Neural crest cell (in vitro differentiated cells): Measurements from ENCODE around the gene DLK2. TPM values are rescaled to one million over a fixed set of nuclear protein-coding genes. Genes with fewer than 3 reads are reported as not detected.
A peak's percentile ranks its signal among the peaks of the same experiment; 100 is the strongest.

Source experiments
- DNase-seq: peaks from one replicate; pipeline ENCODE4 v3.0.0; 2021; ENCODE audit warnings: low read depth, mixed read lengths, low spot score
- H3K27ac Mint-ChIP-seq: one replicate; pipeline ENCODE4 v1.8.0; 2021; ENCODE audit warnings: mild to moderate bottlenecking, mixed read lengths; ENCODE audit not compliant: unreplicated experiment
- H3K27me3 Mint-ChIP-seq: 2 replicates; pipeline ENCODE4 v1.8.0; 2021; ENCODE audit warnings: low read depth, mild to moderate bottlenecking, mixed read lengths
- H3K36me3 Mint-ChIP-seq: 2 replicates; pipeline ENCODE4 v1.8.0; 2021; ENCODE audit warnings: low read depth, mild to moderate bottlenecking, mixed read lengths
- H3K4me1 Mint-ChIP-seq: 2 replicates; pipeline ENCODE4 v1.8.0; 2021; ENCODE audit warnings: mixed read lengths
- H3K4me3 Mint-ChIP-seq: one replicate; pipeline ENCODE4 v1.8.0; 2021; ENCODE audit warnings: mild to moderate bottlenecking, mixed read lengths
- H3K9me3 Mint-ChIP-seq: 2 replicates; pipeline ENCODE4 v1.8.0; 2021; ENCODE audit warnings: mixed read lengths
- CTCF ChIP-seq: fragments of 200-600 bp; sonication (generic); conservative IDR thresholded peaks from 2 replicates; pipeline ENCODE4 v1.5.0; 2021; ENCODE audit warnings: antibody characterized with exemption, mild to moderate bottlenecking
- total RNA-seq: library from RNA; stranded (reverse); gene quantifications from 2 replicates; pipeline ENCODE4 v1.2.1, GENCODE V29; 2021

Gene DLK2
- total RNA-seq, 1 donor from 2014 or later, result 1.5 TPM

- H3K4me1 Mint-ChIP-seq, result peaks cover 18% of the 10 kb centered on the region
- H3K27me3 Mint-ChIP-seq, result peaks cover 70% of the 10 kb centered on the region
- H3K36me3 Mint-ChIP-seq, result peaks cover 2% of the 10 kb centered on the region
- H3K9me3 Mint-ChIP-seq, result no peaks in the 10 kb centered on the region
- no peak for TF ChIP-seq CTCF
- no peak for DNase-seq
- no peak overlapping the region for H3K27ac Mint-ChIP-seq
- H3K4me3 Mint-ChIP-seq, result peak overlapping the region; percentile 64
Measured at GRCh38 chr6:43457643-43458042, 2.3 kb upstream of the DLK2 start.

- Mint-ChIP-seq H3K27ac (no peak overlapping the region), H3K27me3 (peaks cover 52% of the 10 kb centered on the region), H3K4me1 (peaks cover 18% of the 10 kb centered on the region), H3K9me3 (no peaks in the 10 kb centered on the region), H3K36me3 (peaks cover 2% of the 10 kb centered on the region), H3K4me3 (peak overlapping the region; percentile 81)
- DNase-seq, result peak; percentile 90
- TF ChIP-seq CTCF, result no peak
Measured at GRCh38 chr6:43454696-43455530, 435 bp downstream of the DLK2 start.

DNA sequence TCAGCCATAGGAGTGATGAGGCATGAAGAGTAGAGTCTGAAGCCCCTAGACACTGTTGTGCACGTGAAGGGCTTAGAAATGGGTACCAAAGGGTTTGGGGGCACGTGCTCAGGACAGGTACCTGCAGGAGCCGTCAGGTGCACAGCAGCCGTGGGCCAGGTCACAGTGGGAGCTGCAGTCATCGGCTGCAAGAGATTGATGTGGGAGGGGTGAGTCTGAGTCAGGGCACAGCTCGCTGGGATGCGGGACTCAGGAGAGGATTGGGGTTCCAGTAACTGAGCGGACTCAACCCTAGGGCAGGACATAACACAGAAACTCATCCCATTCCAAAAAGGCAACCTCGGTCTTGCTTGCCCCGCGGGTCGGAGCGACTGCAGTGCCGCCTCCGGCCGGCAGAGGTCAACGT lies 1.1 kb downstream of the DLK2 start:
- Mint-ChIP-seq H3K27me3 (peaks cover 45% of the 10 kb centered on the region), H3K4me3 (peak overlapping the region; percentile 81), H3K36me3 (peaks cover 2% of the 10 kb centered on the region), H3K27ac (no peak overlapping the region), H3K9me3 (no peaks in the 10 kb centered on the region), H3K4me1 (peaks cover 18% of the 10 kb centered on the region)
- DNase-seq, result no peak
- peak; percentile 86 for TF ChIP-seq CTCF

- Mint-ChIP-seq H3K4me1 (peaks cover 18% of the 10 kb centered on the region), H3K9me3 (no peaks in the 10 kb centered on the region), H3K27ac (no peak overlapping the region), H3K36me3 (peaks cover 2% of the 10 kb centered on the region), H3K4me3 (peak overlapping the region; percentile 81), H3K27me3 (peaks cover 42% of the 10 kb centered on the region)
- no peak for TF ChIP-seq CTCF
- no peak for DNase-seq
Measured at GRCh38 chr6:43453831-43454230, 1.5 kb downstream of the DLK2 start.

- peaks cover 18% of the 10 kb centered on the region for H3K4me1 Mint-ChIP-seq
- H3K27me3 Mint-ChIP-seq, result peaks cover 38% of the 10 kb centered on the region
- TF ChIP-seq CTCF, result no peak
- H3K4me3 Mint-ChIP-seq, result peak overlapping the region; percentile 23
- DNase-seq, result no peak
- H3K9me3 Mint-ChIP-seq, result no peaks in the 10 kb centered on the region
- peaks cover 2% of the 10 kb centered on the region for H3K36me3 Mint-ChIP-seq
- no peak overlapping the region for H3K27ac Mint-ChIP-seq
Measured at GRCh38 chr6:43452896-43453295, 2.5 kb downstream of the DLK2 start.
